Activated T-helper 1 cell treated with anti-CD3 and anti-CD28 coated beads, Interleukin-2, amount 50 U/mL, for 16 hours (primary cell): ENCODE measurements around the gene DPY19L1.
"Not testable (repeated sequence)": the region's sequence is repeated elsewhere in the genome, so short reads cannot be mapped to it uniquely, and the experiment has no call there.

Source experiments
- DNase-seq, 2 donors: peaks; one replicate each; pipeline ENCODE4 v3.0.0-alpha.2; 2020; ENCODE audit warnings: low read depth in 1 of 2, low spot score in 1 of 2

Gene DPY19L1

DNA sequence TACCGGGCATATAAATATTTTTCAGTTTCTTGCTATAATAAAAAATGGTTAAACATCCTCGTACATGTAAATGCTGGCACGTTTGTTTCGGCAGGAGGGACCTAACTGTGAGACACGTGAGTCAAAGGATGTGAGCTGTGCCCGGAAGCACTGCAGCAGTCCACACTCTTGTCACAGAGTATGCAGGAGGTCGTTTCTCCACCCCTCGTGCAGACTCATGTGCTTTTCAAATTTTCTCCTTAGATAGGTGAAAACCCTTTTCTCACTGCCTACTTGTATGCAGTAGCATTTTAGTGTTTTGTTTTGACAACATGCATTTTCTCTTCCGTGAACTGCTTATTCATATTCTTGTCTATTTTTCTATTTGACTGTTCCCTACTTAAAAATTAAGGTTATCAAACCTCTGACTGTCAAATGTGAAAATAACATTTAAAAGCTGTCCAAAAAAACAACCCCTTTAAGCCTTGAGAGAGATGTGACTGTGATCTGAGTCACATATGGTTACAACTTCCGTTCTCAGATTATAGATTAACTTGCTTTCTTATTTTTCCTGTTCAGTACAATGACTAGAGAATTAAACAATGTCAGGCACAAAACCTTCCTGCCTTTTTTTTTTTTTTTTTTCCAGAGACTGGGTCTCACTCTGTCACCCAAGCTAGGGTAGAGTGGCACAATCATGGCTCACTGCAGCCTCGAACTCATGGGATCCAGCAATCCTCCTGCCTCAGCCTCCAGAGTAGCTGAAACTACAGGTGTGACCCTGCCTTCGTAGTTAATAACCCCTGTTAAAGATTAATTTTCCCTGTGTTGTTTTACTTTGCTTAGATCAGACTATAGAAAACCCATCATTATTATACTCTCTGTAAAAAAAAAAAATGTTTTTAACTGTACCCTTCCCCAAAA is 45.1 kb downstream of the DPY19L1 start:
- DNase-seq: peak in 1 of 2 donors; percentile 12

DNA sequence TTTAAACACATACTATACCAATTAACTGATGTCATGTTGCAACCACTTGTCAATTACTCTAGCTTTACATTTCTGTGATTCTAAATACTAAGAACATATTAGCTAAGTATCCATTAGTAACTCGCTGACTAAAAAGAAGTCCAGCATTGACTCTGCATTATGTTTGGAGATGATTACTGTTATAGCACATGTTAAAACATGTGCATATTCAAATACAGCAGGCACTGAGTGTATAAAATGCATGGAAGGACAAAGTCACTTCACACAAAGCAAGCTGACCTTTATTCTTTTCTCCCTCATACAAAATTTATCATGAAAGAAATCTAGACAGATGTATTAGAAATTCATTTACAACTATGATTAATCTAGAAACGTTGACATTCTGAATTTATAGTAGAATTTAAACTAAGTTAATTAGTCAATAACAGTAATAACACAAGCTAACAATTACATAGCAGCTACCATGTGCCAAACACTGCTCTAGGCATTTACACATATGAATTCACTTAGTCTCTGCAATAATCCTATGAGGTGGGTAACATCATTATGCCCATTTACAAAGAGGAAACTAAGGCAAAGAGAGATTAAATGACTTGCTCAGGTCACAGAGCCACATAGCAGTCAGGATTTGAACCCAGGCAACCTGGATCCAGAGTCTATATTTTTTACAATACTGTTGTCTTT is 48.7 kb downstream of the DPY19L1 start:
- DNase-seq: not testable (repeated sequence)

GRCh38 chr7:34985155-34985554 is 52.1 kb downstream of the DPY19L1 start:
- not testable (repeated sequence) for DNase-seq

DNA sequence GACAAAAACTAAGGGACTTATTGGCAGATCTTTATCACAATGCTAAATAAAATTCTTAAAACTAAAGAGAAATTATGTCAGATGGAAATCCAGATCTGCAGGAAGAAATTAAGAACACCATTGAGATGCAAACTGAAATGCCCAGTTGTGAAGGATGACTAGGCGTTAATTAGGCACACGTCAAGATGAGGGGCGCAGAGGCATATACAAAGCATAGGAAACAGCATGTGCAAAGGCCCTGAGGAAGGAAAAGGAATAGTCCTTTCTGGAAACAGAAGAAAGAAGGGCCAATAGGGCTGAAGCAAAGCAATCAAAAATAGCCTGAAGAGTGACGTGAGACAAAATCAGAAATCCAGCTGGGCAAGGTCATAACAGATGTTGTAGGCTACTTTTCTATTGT is 53.1 kb downstream of the DPY19L1 start:
- not testable (repeated sequence) for DNase-seq

DNA sequence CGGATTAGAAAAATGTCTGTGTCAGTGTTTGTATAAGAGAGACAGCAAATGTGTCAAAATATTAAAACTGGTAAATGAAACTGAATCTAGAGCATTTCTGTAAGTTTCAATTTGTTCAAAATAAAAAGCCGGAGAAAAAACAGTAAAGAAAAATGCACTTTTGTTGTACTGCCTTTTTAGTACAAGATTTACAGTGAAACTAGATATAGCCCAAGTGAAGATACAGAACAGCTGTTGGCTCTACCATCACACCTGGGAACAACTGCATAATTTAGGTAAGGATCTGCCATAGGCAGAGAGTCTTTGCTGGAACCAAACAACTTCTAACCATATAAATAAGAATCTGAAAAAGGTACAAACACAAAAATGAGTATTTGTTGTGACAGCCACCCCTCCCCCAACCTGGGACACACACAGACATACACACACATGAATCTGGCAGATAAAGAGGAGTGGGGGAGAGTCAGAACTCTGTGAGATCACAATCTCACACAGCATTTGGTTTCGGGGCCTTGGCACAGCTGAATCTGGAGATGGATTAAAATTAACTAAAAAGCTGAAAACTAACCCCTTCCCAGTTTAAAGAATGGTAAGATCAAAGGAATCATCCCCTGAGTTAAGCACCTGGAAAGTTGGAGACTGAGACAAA is 54.8 kb downstream of the DPY19L1 start:
- no peak for DNase-seq

GRCh38 chr7:34979124-34979523 is 58.2 kb downstream of the DPY19L1 start:
- not testable (repeated sequence) for DNase-seq

DNA sequence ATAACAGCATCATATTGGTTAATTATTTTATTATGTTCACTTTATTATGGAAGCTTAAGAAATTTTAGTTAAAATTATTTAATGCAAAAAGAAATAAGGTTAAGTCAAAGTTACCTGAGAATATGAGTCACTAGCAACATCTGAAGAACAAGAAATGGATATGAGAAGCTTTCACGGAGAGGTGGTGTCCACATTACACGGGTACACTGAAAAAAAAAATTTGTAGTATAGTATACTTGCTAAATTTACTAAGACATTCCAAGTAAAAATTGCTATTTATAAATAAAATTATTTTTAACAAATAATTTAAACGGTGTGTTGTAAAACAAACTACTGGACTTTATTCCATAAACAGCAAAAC is 63.9 kb downstream of the DPY19L1 start:
- DNase-seq: no peak

DNA sequence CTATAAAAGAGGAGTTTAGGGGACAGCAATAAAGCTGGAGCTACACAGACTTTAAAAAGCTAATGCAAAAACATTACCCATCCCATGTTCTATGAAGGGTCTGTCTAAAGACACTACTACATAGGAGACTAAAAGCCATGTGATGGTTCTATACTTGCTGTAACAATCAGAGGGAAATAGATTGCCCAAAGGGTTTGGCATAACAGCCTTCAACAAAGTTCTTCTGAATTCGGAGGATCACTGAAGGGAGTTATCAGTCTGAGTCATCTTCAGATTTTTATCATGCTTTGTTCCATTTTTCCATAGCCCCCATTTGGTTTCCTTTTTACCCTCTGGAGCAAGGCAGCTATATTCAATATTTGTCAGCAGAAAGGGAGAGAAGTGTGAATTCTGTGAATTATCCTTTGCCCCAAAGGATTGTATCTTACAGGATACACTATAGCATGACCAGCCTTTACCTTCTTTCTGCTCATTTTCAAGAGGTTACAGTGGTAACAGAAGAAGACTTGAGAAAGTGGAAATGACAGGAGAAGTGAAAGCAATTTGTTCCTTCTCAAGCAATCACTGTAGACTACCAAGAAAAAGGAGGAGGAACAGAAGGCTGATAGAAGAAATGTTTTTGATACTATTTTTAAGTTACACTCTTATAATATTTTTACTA is 64.4 kb downstream of the DPY19L1 start:
- not testable (repeated sequence) for DNase-seq

DNA sequence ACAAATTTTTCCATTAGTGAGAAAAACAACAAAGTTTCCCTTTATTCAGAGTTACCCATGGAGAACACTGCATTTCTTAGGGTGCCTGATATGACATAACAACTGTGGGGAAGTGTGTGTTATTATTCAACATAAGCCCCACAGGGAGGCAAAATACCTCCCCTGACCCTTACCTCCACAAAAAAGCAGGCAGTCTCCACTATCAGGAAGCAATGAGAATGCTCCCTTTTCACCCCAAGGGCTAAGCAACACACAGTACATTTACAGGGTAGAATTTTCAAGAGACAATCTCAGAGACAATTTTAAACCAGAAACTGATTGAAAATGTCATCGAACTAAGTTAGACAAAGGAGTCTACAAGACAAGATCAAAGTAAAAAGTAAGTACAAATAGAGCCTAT is 69.5 kb downstream of the DPY19L1 start:
- DNase-seq: not testable (repeated sequence)

GRCh38 chr7:34966504-34966903 is 70.8 kb downstream of the DPY19L1 start:
- DNase-seq: not testable (repeated sequence)

- no peak for DNase-seq
These were observed 79.3 kb downstream of the DPY19L1 start for GRCh38 chr7:34958021-34958420.

DNA sequence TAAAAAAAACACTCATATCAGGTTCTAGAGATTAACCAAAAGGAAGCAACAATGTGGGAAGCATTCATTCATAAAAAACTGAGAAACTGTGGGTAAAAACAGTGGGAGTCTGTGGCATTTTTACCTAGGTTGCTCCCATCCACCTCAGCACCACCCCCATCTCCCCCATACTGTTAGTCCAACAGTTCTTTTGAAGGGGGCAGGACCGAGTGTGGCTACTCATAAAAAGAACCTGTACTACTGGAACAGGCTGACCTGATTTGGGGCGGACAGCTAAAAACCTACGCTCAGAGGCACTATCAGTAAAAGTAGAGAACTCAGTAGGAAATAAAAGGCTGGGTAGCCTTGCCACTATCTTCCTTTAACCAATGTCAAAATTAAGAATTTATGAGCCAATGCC is 84.5 kb downstream of the DPY19L1 start:
- no peak for DNase-seq

DNA sequence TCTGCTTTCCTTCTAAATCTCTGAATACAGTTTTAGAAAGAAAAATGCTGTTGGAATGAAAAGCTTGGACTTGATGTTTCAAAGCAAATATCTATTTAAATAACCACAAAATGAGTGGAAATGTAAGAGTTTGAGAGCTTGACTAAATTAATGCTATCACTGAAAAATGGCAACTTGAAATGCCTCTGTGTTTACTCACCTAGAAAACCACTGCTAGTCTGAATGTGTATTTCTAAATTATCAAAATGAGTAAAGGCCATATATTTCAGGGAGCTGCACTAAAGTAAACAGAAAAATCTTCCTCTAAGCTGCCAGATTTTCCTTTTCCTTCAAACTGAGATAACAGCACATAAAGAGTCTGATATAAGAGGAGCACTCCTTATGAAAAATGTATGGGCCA is 87.9 kb downstream of the DPY19L1 start:
- DNase-seq: no peak

DNA sequence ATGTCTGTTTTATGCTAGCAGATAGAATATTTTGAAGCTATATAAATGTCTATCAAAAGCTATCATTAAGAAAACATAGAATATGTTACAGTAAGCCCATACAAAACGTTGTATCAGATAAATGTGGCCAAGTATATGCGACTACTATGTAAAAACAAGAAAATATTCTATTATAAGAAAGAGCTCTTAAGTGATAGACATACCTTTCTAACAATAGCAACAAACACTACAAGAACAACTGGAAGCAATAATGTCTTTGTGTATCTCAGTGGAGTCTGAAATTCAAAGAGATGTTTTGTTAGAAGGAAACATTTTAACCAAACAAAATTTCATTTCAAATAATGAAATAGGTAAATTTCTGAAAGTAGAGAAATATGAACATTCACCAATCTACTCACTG is 89.9 kb downstream of the DPY19L1 start:
- DNase-seq: not testable (repeated sequence)

DNA sequence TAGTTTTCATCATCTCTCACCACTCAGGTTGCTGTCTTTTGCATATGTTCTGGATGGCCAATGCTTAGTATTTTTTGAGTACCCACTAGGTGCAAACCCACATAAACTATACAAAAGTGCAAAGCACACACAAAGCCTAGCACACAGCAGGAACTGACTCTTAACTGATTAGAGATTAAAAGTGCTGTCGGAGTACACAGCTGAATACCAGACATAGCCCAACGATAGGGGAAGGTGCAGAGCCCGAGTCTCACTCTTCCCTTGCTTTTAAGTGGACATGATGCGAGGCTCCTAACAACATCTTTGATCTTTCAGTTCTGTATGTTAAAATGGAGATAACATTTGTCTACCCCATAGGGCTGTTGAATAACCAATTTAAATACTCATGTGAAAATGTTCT is 90.8 kb downstream of the DPY19L1 start:
- DNase-seq: no peak

- not testable (repeated sequence) for DNase-seq
These were observed 91.3 kb downstream of the DPY19L1 start for GRCh38 chr7:34945894-34946477.

GRCh38 chr7:34939175-34939574 is 98.1 kb downstream of the DPY19L1 start:
- no peak for DNase-seq

DNA sequence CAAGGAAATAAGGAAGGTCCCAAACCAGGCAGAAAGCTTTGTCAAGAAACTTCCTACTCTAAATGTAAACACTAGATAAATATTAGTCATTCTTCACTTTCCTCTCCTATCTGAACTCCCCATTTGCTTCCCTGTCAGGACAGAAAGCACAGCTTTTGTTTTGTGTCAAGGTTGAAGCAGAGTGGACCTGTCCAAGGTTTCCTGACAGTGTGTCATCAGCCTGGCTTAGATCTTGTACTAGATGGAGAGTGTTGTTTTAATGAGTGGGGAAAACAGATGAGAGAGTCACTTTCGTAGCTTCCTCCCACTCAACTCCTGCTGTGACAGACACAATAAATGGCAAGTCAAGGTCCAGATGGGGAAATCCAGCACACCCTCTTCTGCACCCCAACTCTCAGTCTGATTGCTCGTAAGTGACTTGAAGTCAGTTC is 101.5 kb downstream of the DPY19L1 start:
- DNase-seq: not testable (repeated sequence)

- no peak for DNase-seq
These were observed 105.5 kb downstream of the DPY19L1 start for GRCh38 chr7:34931739-34932138.

- not testable (repeated sequence) for DNase-seq
These were observed 107.5 kb downstream of the DPY19L1 start for GRCh38 chr7:34929783-34930182.

- no peak for DNase-seq
These were observed 108.7 kb downstream of the DPY19L1 start for GRCh38 chr7:34928560-34928959.
